VCaP (cell line): ENCODE data around the gene PRKCZ.

Experiments
- H3K27ac ChIP-seq: fragments of 450-650 bp; 2 replicates; pipeline ENCODE4 v1.5.1; 2017
- TF ChIP-seq, protein P1 (sequence below): fragments of 450-650 bp; conservative IDR thresholded peaks from 2 replicates; pipeline ENCODE4 v1.5.1; 2017; ENCODE audit warnings: mild to moderate bottlenecking, moderate library complexity

Gene PRKCZ

DNA sequence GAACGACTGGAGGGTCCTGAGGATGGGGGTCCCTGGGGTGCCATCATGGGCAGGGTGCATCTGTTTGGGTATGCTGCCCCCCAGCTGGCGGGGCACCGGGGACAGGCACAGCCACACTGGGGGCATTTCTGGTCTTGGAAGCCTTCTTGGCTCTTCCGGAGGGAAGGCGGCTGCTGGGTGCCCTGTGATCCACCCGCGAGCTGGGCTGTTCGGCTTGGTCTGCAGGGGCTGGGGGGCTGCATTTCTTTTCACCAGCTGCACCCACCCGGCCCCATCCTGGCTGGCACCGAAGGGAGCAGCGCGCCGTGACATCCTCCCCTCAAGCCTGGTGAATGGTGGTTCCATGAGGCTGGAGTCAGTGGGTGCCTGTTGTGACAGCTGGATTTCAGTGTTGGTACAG lies 132.2 kb downstream of the PRKCZ start:
- TF ChIP-seq, protein P1, sequence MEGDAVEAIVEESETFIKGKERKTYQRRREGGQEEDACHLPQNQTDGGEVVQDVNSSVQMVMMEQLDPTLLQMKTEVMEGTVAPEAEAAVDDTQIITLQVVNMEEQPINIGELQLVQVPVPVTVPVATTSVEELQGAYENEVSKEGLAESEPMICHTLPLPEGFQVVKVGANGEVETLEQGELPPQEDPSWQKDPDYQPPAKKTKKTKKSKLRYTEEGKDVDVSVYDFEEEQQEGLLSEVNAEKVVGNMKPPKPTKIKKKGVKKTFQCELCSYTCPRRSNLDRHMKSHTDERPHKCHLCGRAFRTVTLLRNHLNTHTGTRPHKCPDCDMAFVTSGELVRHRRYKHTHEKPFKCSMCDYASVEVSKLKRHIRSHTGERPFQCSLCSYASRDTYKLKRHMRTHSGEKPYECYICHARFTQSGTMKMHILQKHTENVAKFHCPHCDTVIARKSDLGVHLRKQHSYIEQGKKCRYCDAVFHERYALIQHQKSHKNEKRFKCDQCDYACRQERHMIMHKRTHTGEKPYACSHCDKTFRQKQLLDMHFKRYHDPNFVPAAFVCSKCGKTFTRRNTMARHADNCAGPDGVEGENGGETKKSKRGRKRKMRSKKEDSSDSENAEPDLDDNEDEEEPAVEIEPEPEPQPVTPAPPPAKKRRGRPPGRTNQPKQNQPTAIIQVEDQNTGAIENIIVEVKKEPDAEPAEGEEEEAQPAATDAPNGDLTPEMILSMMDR, result no peak

DNA sequence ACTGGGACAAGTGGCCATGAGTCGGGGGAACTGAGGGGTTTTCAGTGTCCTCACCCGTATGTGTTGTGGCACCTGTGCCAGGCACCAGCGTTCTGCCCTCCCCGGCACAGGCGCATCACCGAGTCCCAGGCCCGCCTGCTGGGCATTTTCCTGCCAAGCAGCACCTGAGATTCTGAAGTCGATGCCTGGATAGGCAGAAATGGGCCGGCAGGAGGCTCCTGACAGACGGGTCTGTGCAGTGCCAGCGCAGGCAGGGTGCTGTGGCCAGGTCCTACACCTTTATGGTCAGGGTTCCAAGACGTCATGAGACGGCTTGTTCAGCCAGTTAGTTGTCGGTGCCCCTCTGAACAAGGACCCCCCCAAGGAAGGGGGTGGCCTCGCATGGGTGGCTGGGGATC lies 133.7 kb downstream of the PRKCZ start:
- TF ChIP-seq, protein P1, result no peak

More for the DNA sequence above, 132.2 kb downstream of the PRKCZ start:
- H3K27ac ChIP-seq, result no peak overlapping the region

DNA sequence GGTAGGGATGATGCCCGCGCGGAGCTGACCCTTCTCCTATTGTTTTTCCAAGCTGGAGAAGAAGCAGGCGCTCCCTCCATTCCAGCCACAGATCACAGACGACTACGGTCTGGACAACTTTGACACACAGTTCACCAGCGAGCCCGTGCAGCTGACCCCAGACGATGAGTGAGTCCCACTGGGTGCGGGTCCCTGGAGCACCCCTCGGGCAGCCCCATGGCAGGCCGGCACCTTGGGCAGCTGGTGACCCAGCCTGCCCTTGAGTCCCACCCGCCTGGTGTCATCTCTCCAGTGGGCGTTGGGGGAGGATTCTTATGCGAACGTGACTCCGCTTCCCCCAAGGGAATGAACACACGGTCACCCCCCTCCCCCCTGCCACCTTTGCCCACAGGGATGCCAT lies 134.3 kb downstream of the PRKCZ start:
- no peak overlapping the region for H3K27ac ChIP-seq
- TF ChIP-seq, protein P1, result no peak

More for the DNA sequence above, 133.7 kb downstream of the PRKCZ start:
- H3K27ac ChIP-seq, result no peak overlapping the region

DNA sequence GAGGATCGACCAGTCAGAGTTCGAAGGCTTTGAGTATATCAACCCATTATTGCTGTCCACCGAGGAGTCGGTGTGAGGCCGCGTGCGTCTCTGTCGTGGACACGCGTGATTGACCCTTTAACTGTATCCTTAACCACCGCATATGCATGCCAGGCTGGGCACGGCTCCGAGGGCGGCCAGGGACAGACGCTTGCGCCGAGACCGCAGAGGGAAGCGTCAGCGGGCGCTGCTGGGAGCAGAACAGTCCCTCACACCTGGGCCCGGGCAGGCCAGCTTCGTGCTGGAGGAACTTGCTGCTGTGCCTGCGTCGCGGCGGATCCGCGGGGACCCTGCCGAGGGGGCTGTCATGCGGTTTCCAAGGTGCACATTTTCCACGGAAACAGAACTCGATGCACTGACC lies 134.7 kb downstream of the PRKCZ start:
- TF ChIP-seq, protein P1, result no peak
- H3K27ac ChIP-seq, result no peak overlapping the region

DNA sequence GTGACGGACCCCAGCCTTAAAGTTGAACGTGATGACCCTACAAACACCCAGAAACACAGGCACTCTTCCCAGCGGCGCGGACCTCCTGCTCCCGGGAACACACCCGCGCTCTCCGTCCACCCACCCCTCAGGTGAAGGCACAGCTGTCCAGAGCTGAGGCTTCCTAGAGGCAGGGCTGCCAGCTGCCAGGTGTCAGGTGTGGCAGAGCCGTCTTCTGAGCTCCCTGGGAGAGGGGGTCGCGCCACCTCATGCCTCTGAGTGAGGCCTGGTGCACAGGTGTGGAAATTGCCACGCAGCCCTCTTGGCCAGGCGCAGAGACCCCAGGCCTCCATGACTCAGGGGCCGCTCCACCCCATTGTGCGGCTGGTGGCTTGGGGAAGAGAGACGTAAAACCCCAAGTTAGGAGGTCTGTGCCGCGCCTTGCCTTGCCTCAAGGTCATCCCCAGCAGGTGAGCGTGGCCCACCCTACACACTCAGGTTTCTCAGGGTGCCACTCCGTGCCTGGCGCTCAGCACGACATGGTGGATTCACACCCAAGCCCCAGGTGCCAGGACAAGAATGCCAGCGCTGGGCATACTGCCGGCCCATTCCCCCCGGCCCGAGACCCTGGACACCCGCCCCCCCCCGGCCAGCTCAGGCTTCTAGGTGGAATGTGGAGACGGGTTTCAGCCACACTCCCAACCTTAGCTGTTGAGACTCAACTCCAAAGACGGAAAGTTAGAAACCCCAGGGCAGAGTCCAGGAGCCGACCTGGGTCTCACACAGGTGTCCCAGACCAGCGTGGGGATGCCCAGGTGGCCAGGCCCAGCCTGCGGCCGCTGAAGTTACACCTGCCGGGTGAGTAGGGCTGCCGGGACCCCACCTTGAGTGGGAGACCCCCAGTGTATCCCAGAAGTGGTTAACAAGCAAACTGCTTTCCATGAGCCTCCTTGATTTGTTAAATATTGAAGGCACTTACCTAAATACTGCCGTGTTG lies 136.0 kb downstream of the PRKCZ start:
- H3K27ac ChIP-seq, result no peak overlapping the region
- TF ChIP-seq, protein P1, result no peak

- H3K27ac ChIP-seq, result no peak overlapping the region
- TF ChIP-seq, protein P1, result no peak
These were observed 136.7 kb downstream of the PRKCZ start for GRCh38 chr1:2186901-2187300.

- peak overlapping the region; percentile 97; the same call in 1 of the 2 replicates for H3K27ac ChIP-seq
These were observed 137.4 kb downstream of the PRKCZ start for GRCh38 chr1:2187619-2188018.

More at GRCh38 chr1:2187619-2188018, 137.4 kb downstream of the PRKCZ start:
- TF ChIP-seq, protein P1, result no peak
